ENCODE measurements around the gene TRNT1. TPM values are rescaled to one million over a fixed set of nuclear protein-coding genes. Genes with fewer than 3 reads are reported as not detected.
A peak's percentile ranks its signal among the peaks of the same experiment; 100 is the strongest.

The TRNT1 gene
- total and polyA plus RNA-seq, 12 donors = 8.4 to 32.9 (median 16.6) TPM

DNA sequence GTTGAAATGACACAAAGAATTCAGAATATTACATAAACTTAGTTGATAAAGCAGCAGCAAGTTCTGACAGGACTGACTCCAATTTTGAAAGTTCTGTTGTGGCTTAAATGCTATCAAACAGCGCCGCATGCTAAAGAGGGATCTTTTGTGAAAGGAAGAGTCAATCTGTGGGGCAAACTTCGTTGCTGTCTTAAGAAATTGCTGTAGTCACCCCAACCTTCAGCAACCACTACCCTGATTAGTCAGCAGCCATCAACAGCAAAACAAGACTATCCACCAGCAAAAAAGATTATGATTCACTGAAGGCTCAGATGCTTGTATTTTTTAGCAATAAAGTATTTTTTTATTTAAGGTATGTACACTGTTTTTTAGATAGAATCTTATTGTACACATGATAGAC is 38.5 kb downstream of the TRNT1 start:
- 63 to 67% (median 66%) methylated on average over 3 of the region's 3 CpGs for WGBS, 4 donors
- peaks cover 0 to 80% of the 10 kb centered on the region in 2 donors for H3K36me3 ChIP-seq (replicated peaks in 1 of 2)

GRCh38 chr3:3165650-3166049 is 38.9 kb downstream of the TRNT1 start:
- peaks cover 0 to 84% of the 10 kb centered on the region in 2 donors for H3K36me3 ChIP-seq (replicated peaks in 1 of 2)
- TF ChIP-seq CTCF (IDR thresholded peaks at IDR 0.05) (no peak), POLR2A (IDR thresholded peaks at IDR 0.05) (no peak)
- WGBS, 4 donors = 88 to 93% (median 92%) methylated on average over 3 of the region's 3 CpGs

More for the DNA sequence above, 38.5 kb downstream of the TRNT1 start:
- intact Hi-C loops (cut with DNase I) = no loop called here
- DNase-seq = no peak
- TF ChIP-seq CTCF (IDR thresholded peaks at IDR 0.05) (no peak), POLR2A (IDR thresholded peaks at IDR 0.05) (no peak)
- no peak overlapping the region for H3K27ac ChIP-seq
- H3K27me3 ChIP-seq = no peaks in the 10 kb centered on the region
- H3K9me3 ChIP-seq (replicated peaks in 1 of 3) = no peaks in the 10 kb centered on the region
- H3K4me1 ChIP-seq (replicated peaks in 1 of 2) = peaks cover 0 to 8% of the 10 kb centered on the region in 2 donors
- H3K4me3 ChIP-seq = no peak overlapping the region

DNA sequence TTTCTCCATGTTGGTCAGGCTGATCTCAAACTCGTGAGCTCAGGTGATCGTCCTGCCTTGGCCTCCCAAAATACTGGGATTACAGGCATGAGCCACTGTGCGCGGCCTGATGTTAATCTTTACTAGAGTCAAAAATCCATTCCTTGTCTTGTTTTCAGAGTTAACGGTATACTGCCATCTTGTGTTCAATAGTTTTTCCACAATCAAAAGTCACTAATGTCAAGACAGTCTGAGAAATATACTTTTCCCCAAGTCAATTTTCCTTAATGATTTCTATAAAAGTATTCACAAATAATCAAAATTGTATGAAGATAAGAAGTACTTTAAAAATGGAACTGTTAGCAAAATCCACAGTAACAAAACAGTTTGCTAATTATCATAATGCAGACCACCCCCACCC is 44.3 kb downstream of the TRNT1 start:
- Histone ChIP-seq H3K27ac (no peak overlapping the region), H3K4me3 (no peak overlapping the region), H3K27me3 (no peaks in the 10 kb centered on the region), H3K9me3 (replicated peaks in 1 of 3) (no peaks in the 10 kb centered on the region), H3K36me3 (replicated peaks in 1 of 2) (peaks cover 0 to 81% of the 10 kb centered on the region in 2 donors), H3K4me1 (replicated peaks in 1 of 2) (peaks cover 0 to 7% of the 10 kb centered on the region in 2 donors)
- TF ChIP-seq POLR2A (IDR thresholded peaks at IDR 0.05) = no peak
- peak in 5 of 6 experiments; percentile 22 to 46 (median 40) for TF ChIP-seq CTCF (IDR thresholded peaks at IDR 0.05)
- intact Hi-C loops (cut with DNase I) = no loop called here
- no peak for DNase-seq
- 48 to 55% (median 49%) methylated on average over 5 of the region's 5 CpGs for WGBS, 4 donors

More at GRCh38 chr3:3165650-3166049, 38.9 kb downstream of the TRNT1 start:
- no peak overlapping the region for H3K27ac ChIP-seq
- H3K4me3 ChIP-seq = no peak overlapping the region
- H3K9me3 ChIP-seq (replicated peaks in 1 of 3) = no peaks in the 10 kb centered on the region
- no peak for DNase-seq
- no peaks in the 10 kb centered on the region for H3K27me3 ChIP-seq
- intact Hi-C loops (cut with DNase I) = no loop called here
- H3K4me1 ChIP-seq (replicated peaks in 1 of 2) = peaks cover 0 to 8% of the 10 kb centered on the region in 2 donors

GRCh38 chr3:3172627-3173026 is 45.9 kb downstream of the TRNT1 start:
- Histone ChIP-seq H3K36me3 (replicated peaks in 1 of 2) (peaks cover 0 to 65% of the 10 kb centered on the region in 2 donors), H3K27ac (peak overlapping the region; percentile 46 to 80 (median 72)), H3K4me3 (peak overlapping the region in 1 of 4 donors; percentile 22)

More at GRCh38 chr3:3172627-3173026, 45.9 kb downstream of the TRNT1 start:
- Histone ChIP-seq H3K9me3 (replicated peaks in 1 of 3) (no peaks in the 10 kb centered on the region), H3K27me3 (no peaks in the 10 kb centered on the region), H3K4me1 (replicated peaks in 1 of 2) (peaks cover 2 to 16% of the 10 kb centered on the region in 2 donors)
- WGBS, 4 donors = 32 to 45% (median 40%) methylated on average over 1 of the region's 1 CpG
- intact Hi-C loops (cut with DNase I) = no loop called here
- DNase-seq = no peak
- no peak for TF ChIP-seq CTCF (IDR thresholded peaks at IDR 0.05)
- TF ChIP-seq POLR2A (IDR thresholded peaks at IDR 0.05) = no peak
